ENCODE measurements around the gene APOBEC4. TPM values are rescaled to one million over a fixed set of nuclear protein-coding genes. Genes with fewer than 3 reads are reported as not detected.
A peak's percentile ranks its signal among the peaks of the same experiment; 100 is the strongest.

The APOBEC4 gene
- total and polyA plus RNA-seq, 2 donors from 2014 or later = not detected

GRCh38 chr1:183699616-183700160 is 46.6 kb upstream of the APOBEC4 start:
- H3K36me3 ChIP-seq (ENCODE audit: control insufficient read depth in 2 of 3, insufficient read depth in 3 of 3, low read length in 3 of 3) = no peaks in the 10 kb centered on the region
- intact Hi-C loops (cut with DNase I) = no loop called here
- DNase-seq = peak in 3 of 5 donors; percentile 25 to 65 (median 34)
- H3K27me3 ChIP-seq (ENCODE audit: control insufficient read depth, insufficient read depth, low read length) = no peaks in the 10 kb centered on the region
- no peak overlapping the region for H3K4me3 ChIP-seq (ENCODE audit: low read length in 3 of 3)
- H3K9me3 ChIP-seq (ENCODE audit: control insufficient read depth in 2 of 3, insufficient read depth in 1 of 3, low read length in 3 of 3) = no peaks in the 10 kb centered on the region
- H3K27ac ChIP-seq (ENCODE audit: low read depth in 2 of 2, low read length in 2 of 2) = no peak overlapping the region
- FAIRE-seq = no peak
- no peak overlapping the region for H3K9ac ChIP-seq (ENCODE audit: low read length in 3 of 3)
- no peak for TF ChIP-seq CTCF (IDR thresholded peaks at IDR 0.05; ENCODE audit: borderline replicate concordance, extremely low read depth, insufficient read depth)
- peaks cover 0 to 6% (median 0%) of the 10 kb centered on the region in 3 donors for H3K4me1 ChIP-seq (ENCODE audit: control insufficient read depth in 2 of 3, insufficient read depth in 2 of 3, low read depth in 1 of 3, low read length in 3 of 3)

- DNase-seq = no peak
- no peaks in the 10 kb centered on the region for H3K36me3 ChIP-seq (ENCODE audit: control insufficient read depth in 2 of 3, insufficient read depth in 3 of 3, low read length in 3 of 3)
- FAIRE-seq = no peak
- H3K27ac ChIP-seq (ENCODE audit: low read depth in 2 of 2, low read length in 2 of 2) = no peak overlapping the region
- no peak overlapping the region for H3K9ac ChIP-seq (ENCODE audit: low read length in 3 of 3)
- H3K4me1 ChIP-seq (ENCODE audit: control insufficient read depth in 2 of 3, insufficient read depth in 2 of 3, low read depth in 1 of 3, low read length in 3 of 3) = peaks cover 0 to 19% (median 0%) of the 10 kb centered on the region in 3 donors
- intact Hi-C loops (cut with DNase I) = no loop called here
- H3K9me3 ChIP-seq (ENCODE audit: control insufficient read depth in 2 of 3, insufficient read depth in 1 of 3, low read length in 3 of 3) = no peaks in the 10 kb centered on the region
- H3K27me3 ChIP-seq (ENCODE audit: control insufficient read depth, insufficient read depth, low read length) = no peaks in the 10 kb centered on the region
- TF ChIP-seq CTCF (IDR thresholded peaks at IDR 0.05; ENCODE audit: borderline replicate concordance, extremely low read depth, insufficient read depth) = no peak
- no peak overlapping the region for H3K4me3 ChIP-seq (ENCODE audit: low read length in 3 of 3)
These were observed 44.9 kb upstream of the APOBEC4 start for GRCh38 chr1:183697814-183698590.

GRCh38 chr1:183696981-183697380 is 43.9 kb upstream of the APOBEC4 start:
- FAIRE-seq (no peak), DNase-seq (no peak)
- H3K4me1 ChIP-seq (ENCODE audit: control insufficient read depth in 2 of 3, insufficient read depth in 2 of 3, low read depth in 1 of 3, low read length in 3 of 3) = peaks cover 0 to 19% (median 0%) of the 10 kb centered on the region in 3 donors
- H3K9me3 ChIP-seq (ENCODE audit: control insufficient read depth in 2 of 3, insufficient read depth in 1 of 3, low read length in 3 of 3) = no peaks in the 10 kb centered on the region
- H3K9ac ChIP-seq (ENCODE audit: low read length in 3 of 3) = no peak overlapping the region
- no peak for TF ChIP-seq CTCF (IDR thresholded peaks at IDR 0.05; ENCODE audit: borderline replicate concordance, extremely low read depth, insufficient read depth)
- no peaks in the 10 kb centered on the region for H3K36me3 ChIP-seq (ENCODE audit: control insufficient read depth in 2 of 3, insufficient read depth in 3 of 3, low read length in 3 of 3)
- no peak overlapping the region for H3K4me3 ChIP-seq (ENCODE audit: low read length in 3 of 3)
- intact Hi-C loops (cut with DNase I) = no loop called here
- H3K27me3 ChIP-seq (ENCODE audit: control insufficient read depth, insufficient read depth, low read length) = no peaks in the 10 kb centered on the region
- H3K27ac ChIP-seq (ENCODE audit: low read depth in 2 of 2, low read length in 2 of 2) = no peak overlapping the region

All from kidney (tissue), 14 donors.